A549 treated with CpdA at 1 μM for 4 hours (cell line): ENCODE results near the gene DNAJC16. TPM values are rescaled to one million over a fixed set of nuclear protein-coding genes. Genes with fewer than 3 reads are reported as not detected.

Source experiments
- total RNA-seq: library from RNA; stranded (reverse); fragments of 200-300 nt; extraction: Qiagen RNA extraction; gene quantifications from 5 replicates; pipeline ENCODE4 v1.2.3, GENCODE V29; 2022; ENCODE audit warnings: low read depth

Gene DNAJC16
- total RNA-seq: 4.6 to 5.5 TPM (median 4.7 TPM) in 5 replicates

DNA sequence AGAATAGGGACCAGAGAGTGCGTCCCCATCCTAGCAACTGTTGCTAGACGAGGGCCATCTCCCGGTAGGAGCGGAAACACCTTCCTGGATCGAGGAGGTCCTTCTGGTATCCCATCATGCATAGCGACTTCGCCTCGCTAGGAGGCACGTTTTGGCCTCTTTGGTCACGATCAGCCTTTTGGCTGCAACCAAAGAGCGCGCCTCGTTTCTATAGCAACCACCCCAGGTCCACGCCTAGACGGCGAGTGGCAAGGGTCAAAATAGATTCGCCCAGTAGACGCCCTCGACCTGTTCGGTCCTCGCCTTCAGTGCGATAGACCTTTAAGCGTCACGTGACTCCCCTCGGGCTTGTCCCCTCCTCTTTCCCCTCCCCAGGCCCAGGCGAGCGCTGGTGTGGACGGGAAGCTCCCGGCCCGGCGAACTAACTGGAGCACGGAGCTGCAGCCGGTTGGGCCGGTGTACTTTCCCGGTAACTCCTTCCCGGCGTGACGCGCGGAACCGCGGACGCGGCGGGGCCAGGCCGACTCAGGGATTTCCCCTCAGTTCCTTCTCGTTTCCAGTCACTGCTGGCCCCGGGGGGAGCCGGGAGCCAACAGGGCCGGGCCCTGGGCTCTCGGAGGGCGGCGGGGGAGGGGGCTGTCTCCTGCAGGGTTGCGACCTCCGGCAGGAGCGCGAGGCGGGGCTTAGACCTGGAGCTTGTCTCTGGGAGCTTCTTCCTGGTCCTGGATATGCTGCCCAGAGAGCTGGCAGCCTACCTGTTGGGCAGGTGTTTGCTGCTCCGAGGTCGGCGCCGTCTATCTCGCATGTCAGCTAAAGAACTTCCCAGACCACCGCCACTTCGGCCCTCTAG, at the start of gene DNAJC16:
TSS of gene DNAJC16 (plus strand) at position 359 of the 850 bp plus-strand sequence. CDS start 2,258 bp downstream, outside the sequence.

DNA sequence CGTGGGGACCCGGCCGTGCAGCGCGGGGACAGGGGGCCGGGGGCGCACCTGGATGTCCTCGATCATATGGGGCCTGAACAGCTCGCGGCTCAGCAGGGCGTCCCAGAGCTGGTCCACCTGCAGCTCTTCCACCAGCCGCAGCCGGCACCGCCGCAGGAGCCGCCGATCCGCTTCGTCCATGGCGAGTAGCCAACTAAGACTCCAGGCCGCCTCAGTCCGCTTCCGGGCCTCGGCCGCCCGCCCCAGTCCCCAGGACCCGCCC, 2.7 kb upstream of the DNAJC16 start, which contains the start of gene CASP9:
TSS of gene CASP9 (minus strand) at position 195 of the 262 bp plus-strand sequence. CDS start at position 180, 15 bp downstream.

DNA sequence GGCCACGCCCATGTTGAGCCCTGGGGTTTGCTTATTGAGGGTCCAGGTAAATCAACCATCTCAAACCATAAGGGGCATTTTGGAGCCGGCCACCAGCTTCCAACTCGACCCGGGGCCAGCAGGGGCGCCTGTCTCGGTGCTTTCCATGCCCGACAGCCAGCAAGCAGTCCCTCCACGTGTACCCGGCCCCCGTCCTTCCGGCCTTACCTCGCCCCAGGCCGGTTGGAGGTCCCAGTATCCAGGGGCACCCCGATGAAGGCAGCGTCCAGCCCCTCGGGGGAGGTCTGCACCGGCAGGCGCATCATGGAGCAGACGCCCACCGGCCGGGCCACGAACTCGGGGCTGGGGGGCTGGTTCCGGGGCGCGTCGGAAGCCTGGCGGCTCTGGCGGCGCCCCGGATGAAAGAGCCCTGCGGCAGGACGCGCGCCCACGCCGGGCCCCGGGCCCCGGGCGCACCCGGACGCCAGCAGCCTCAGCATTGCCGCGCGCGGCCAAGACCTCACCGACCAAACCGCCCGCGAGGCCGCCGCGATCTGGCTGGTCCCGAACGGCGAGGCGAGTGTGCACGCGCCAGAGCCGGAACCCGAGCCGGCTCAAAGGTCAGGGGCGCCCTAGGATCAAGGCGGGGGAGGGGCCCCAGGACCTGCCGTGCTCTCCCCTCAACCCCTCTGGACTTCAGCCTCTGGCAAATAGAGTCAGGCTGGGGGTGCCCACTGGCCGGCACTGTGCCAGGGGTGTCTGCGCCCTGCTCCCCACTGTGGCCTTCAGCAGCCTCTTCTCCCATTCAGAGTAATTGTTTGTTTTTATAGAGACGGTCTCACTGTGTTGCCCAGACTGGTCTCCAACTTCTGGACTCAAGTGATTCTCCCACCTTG, 58.1 kb downstream of the DNAJC16 start, which contains the start of gene AGMAT:
TSS of gene AGMAT (minus strand) at position 563 of the 875 bp plus-strand sequence. CDS start at position 479, 84 bp downstream.

DNA sequence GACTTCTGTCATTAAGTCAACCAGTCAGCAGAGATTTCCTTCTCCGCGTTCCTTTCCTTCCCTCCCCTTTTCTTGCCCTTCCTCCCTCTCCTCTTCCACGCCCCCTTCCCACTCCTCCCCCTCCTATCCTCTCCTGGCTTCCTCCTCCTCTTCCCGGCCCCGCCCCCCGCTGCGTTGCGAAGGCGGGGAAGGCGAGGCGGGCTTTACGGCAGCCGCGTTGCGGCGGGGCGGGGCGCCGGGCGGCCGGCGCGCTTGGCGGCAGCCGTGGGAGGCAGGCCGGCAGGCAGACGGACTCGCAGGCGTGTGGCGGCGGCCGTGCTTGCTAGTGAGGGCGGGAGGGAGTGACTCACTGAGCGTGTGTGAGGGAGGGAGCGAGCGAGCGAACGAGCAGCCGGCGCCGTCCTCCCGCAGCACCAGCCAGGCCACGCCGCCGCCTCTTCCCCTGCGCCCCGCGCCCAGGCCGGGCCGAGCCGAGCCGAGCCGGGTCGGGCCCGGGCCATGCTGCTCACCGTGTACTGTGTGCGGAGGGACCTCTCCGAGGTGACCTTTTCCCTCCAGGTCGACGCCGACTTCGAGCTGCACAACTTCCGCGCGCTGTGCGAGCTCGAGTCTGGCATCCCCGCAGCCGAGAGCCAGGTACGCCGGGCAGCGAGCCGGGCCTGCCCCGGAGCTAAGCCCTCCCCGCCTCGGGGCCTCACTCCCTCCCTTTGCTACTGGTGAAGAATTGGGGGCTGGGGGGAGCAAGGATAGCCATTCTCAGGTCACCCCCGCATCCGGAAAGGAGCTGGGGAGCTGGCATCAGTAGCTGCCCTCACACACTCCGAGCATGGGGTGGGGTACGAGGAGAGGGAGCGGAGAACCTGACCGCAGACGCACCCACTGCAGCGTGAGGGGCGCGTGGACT, 90.8 kb downstream of the DNAJC16 start, which contains the start of gene DDI2:
TSS of gene DDI2 (plus strand) at position 286 of the 904 bp plus-strand sequence. CDS start at position 499, 213 bp downstream.

Other genes starting within 250 kb of the DNAJC16 start
- gene EFHD2, start 117.0 kb upstream of the DNAJC16 start, total RNA-seq: 164 to 255 TPM (median 241 TPM) in 5 replicates
- 0.61 to 1.6 TPM (median 1.1 TPM) in 5 replicates for gene CTRC, start 88.4 kb upstream of the DNAJC16 start, total RNA-seq
- gene CELA2A, start 70.1 kb upstream of the DNAJC16 start, total RNA-seq: not detected in 5 replicates
- gene CELA2B, start 50.7 kb upstream of the DNAJC16 start, total RNA-seq: not detected in 5 replicates
- 5.2 to 6.6 TPM (median 5.8 TPM) in 5 replicates for gene CASP9, start 2.6 kb upstream of the DNAJC16 start, total RNA-seq
- 6.1 to 8.5 TPM (median 7.9 TPM) in 5 replicates for gene AGMAT, start 58.2 kb downstream of the DNAJC16 start, total RNA-seq
- gene DDI2, start 90.6 kb downstream of the DNAJC16 start, total RNA-seq: 8.1 to 11.8 TPM (median 9.1 TPM) in 5 replicates
- gene PLEKHM2, start 157.5 kb downstream of the DNAJC16 start, total RNA-seq: 24.1 to 30.4 TPM (median 28.5 TPM) in 5 replicates
- 0.20 to 0.45 TPM (median 0.35 TPM) in 5 replicates for gene SLC25A34, start 209.4 kb downstream of the DNAJC16 start, total RNA-seq
- gene TMEM82, start 215.7 kb downstream of the DNAJC16 start, total RNA-seq: not detected in 5 replicates
- gene FBLIM1, start 231.9 kb downstream of the DNAJC16 start, total RNA-seq: 20.9 to 28.0 TPM (median 23.6 TPM) in 5 replicates